MM.1S (cell line): Measurements from ENCODE around the gene FIS1.

Experiments used
- DNase-seq: peaks from one replicate; pipeline ENCODE4 v3.0.0-alpha.2; 2015
- H2AFZ ChIP-seq: fragments of 300-600 bp; sonication (generic); 2 replicates; pipeline ENCODE4 v1.6.0; 2016; ENCODE audit warnings: antibody characterized with exemption, low read length
- H3F3A ChIP-seq: fragments of 300-600 bp; sonication (generic); 2 replicates; pipeline ENCODE4 v1.6.1; 2016; ENCODE audit warnings: mild to moderate bottlenecking, antibody characterized with exemption, low read length, moderate library complexity, mixed read lengths; ENCODE audit not compliant: insufficient read depth
- H3K27ac ChIP-seq: fragments of 300-600 bp; sonication (generic); 2 replicates; pipeline ENCODE4 v1.5.1; 2016; ENCODE audit warnings: mild to moderate bottlenecking, low read length
- H3K27me3 ChIP-seq: fragments of 300-600 bp; sonication (generic); replicated peaks from 2 replicates; pipeline ENCODE4 v1.6.0; 2016; ENCODE audit warnings: low read length; ENCODE audit not compliant: insufficient read depth
- H3K36me3 ChIP-seq: fragments of 300-600 bp; sonication (generic); replicated peaks from 2 replicates; pipeline ENCODE4 v1.6.1; 2016; ENCODE audit warnings: mild to moderate bottlenecking, low read length, mixed read lengths; ENCODE audit not compliant: insufficient read depth
- H3K4me1 ChIP-seq: fragments of 300-600 bp; sonication (generic); 2 replicates; pipeline ENCODE4 v1.6.1; 2016; ENCODE audit warnings: low read length, mixed read lengths
- H3K4me2 ChIP-seq: fragments of 300-600 bp; sonication (generic); 2 replicates; pipeline ENCODE4 v1.6.0; 2016; ENCODE audit warnings: low read depth, low read length
- H3K4me3 ChIP-seq: fragments of 300-600 bp; sonication (generic); 2 replicates; pipeline ENCODE4 v1.5.1; 2016; ENCODE audit warnings: low read length, mixed read lengths
- H3K79me2 ChIP-seq: fragments of 300-600 bp; sonication (generic); 2 replicates; pipeline ENCODE4 v1.6.1; 2016; ENCODE audit warnings: mixed run types, low read length, mixed read lengths
- H3K9ac ChIP-seq: fragments of 300-600 bp; sonication (generic); 2 replicates; pipeline ENCODE4 v1.6.1; 2016; ENCODE audit warnings: low read length, mixed read lengths
- H3K9me2 ChIP-seq: fragments of 300-600 bp; sonication (generic); replicated peaks from 2 replicates; pipeline ENCODE4 v1.6.1; 2016; ENCODE audit warnings: mild to moderate bottlenecking, low read length, mixed read lengths; ENCODE audit not compliant: insufficient read depth
- H3K9me3 ChIP-seq: fragments of 300-600 bp; sonication (generic); replicated peaks from 2 replicates; pipeline ENCODE4 v1.6.1; 2016; ENCODE audit warnings: mild to moderate bottlenecking, low read length, mixed read lengths; ENCODE audit not compliant: insufficient read depth
- H4K20me1 ChIP-seq: fragments of 300-600 bp; sonication (generic); 2 replicates; pipeline ENCODE4 v1.6.1; 2016; ENCODE audit warnings: mild to moderate bottlenecking, low read length, moderate library complexity, mixed read lengths; ENCODE audit not compliant: insufficient read depth
- CTCF ChIP-seq: fragments of 300-600 bp; sonication (generic); IDR thresholded peaks from 2 replicates; pipeline ENCODE4 v1.5.1; 2016; ENCODE audit warnings: antibody characterized with exemption, low read length, mixed read lengths
- EZH2 ChIP-seq: fragments of 300-600 bp; sonication (generic); optimal IDR thresholded peaks from 2 replicates; pipeline ENCODE3; 2017; ENCODE audit warnings: low read depth, mild to moderate bottlenecking, antibody characterized with exemption, low read length, mixed read lengths
- EZH2phosphoT487 ChIP-seq: fragments of 300-600 bp; sonication (generic); IDR thresholded peaks from 2 replicates; pipeline ENCODE4 v1.6.1; 2018; ENCODE audit warnings: antibody characterized with exemption, low read length

Gene FIS1

DNA sequence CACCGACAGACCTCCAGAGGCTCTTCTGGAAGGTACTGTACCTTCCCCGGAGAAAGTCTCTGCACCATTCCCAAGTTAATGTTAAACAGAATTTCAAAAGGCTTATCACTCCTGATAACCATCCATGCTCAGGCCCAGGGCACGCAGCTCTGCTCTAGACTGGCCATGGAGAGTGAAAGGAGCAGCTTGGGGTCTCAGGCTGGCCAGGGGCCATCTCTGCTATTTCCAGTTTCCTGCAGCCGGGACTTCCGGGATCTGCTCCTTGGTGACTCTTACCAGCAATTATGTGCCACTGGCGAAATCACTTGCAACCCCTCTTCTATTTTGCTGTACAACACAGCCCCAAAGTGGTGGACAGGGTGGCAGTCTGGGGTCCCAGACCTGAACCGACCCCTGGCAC, 13.2 kb downstream of the FIS1 start:
- no peaks in the 10 kb centered on the region for H3F3A ChIP-seq
- H3K79me2 ChIP-seq: no peaks in the 10 kb centered on the region
- H3K9me2 ChIP-seq: no peaks in the 10 kb centered on the region
- no peaks in the 10 kb centered on the region for H3K27me3 ChIP-seq
- H3K9me3 ChIP-seq: no peaks in the 10 kb centered on the region
- TF ChIP-seq EZH2phosphoT487: no peak
- no peak for TF ChIP-seq CTCF
- TF ChIP-seq EZH2: no peak
- H3K9ac ChIP-seq: no peak overlapping the region
- no peak overlapping the region for H2AFZ ChIP-seq
- no peak overlapping the region for H3K4me2 ChIP-seq
- H3K36me3 ChIP-seq: no peaks in the 10 kb centered on the region
- DNase-seq: no peak
- H3K4me1 ChIP-seq: no peaks in the 10 kb centered on the region
- no peak overlapping the region for H3K27ac ChIP-seq
- H3K4me3 ChIP-seq: no peak overlapping the region
- no peaks in the 10 kb centered on the region for H4K20me1 ChIP-seq

GRCh38 chr7:101226721-101227120, 18.2 kb downstream of the FIS1 start:
- Histone ChIP-seq H4K20me1 (no peaks in the 10 kb centered on the region), H3K36me3 (no peaks in the 10 kb centered on the region), H3K9ac (no peak overlapping the region), H3K4me2 (no peak overlapping the region), H3K27ac (no peak overlapping the region), H3K79me2 (0 out of 2 replicates have a peak, but pooled peaks cover 1% of the 10 kb centered on the region), H3K9me2 (no peaks in the 10 kb centered on the region), H3F3A (no peaks in the 10 kb centered on the region), H3K9me3 (no peaks in the 10 kb centered on the region), H3K4me1 (no peaks in the 10 kb centered on the region), H3K27me3 (no peaks in the 10 kb centered on the region), H3K4me3 (no peak overlapping the region), H2AFZ (no peak overlapping the region)
- no peak for DNase-seq
- no peak for TF ChIP-seq EZH2
- no peak for TF ChIP-seq CTCF
- TF ChIP-seq EZH2phosphoT487: no peak

- Histone ChIP-seq H3K9me2 (no peaks in the 10 kb centered on the region), H3F3A (no peaks in the 10 kb centered on the region)
Measured at GRCh38 chr7:101225650-101226049, 19.2 kb downstream of the FIS1 start.

More at GRCh38 chr7:101225650-101226049, 19.2 kb downstream of the FIS1 start:
- no peaks in the 10 kb centered on the region for H3K4me1 ChIP-seq
- H3K27ac ChIP-seq: no peak overlapping the region
- H3K4me3 ChIP-seq: no peak overlapping the region
- DNase-seq: no peak
- H3K36me3 ChIP-seq: no peaks in the 10 kb centered on the region
- H3K79me2 ChIP-seq: 0 out of 2 replicates have a peak, but pooled peaks cover 7% of the 10 kb centered on the region
- no peak overlapping the region for H3K4me2 ChIP-seq
- no peaks in the 10 kb centered on the region for H3K9me3 ChIP-seq
- H2AFZ ChIP-seq: no peak overlapping the region
- no peaks in the 10 kb centered on the region for H4K20me1 ChIP-seq
- TF ChIP-seq EZH2 (no peak), CTCF (no peak), EZH2phosphoT487 (no peak)
- H3K9ac ChIP-seq: no peak overlapping the region
- H3K27me3 ChIP-seq: no peaks in the 10 kb centered on the region
